ENCODE results near the gene CISD3.
A peak's percentile ranks its signal among the peaks of the same experiment; 100 is the strongest.

The CISD3 gene

DNA sequence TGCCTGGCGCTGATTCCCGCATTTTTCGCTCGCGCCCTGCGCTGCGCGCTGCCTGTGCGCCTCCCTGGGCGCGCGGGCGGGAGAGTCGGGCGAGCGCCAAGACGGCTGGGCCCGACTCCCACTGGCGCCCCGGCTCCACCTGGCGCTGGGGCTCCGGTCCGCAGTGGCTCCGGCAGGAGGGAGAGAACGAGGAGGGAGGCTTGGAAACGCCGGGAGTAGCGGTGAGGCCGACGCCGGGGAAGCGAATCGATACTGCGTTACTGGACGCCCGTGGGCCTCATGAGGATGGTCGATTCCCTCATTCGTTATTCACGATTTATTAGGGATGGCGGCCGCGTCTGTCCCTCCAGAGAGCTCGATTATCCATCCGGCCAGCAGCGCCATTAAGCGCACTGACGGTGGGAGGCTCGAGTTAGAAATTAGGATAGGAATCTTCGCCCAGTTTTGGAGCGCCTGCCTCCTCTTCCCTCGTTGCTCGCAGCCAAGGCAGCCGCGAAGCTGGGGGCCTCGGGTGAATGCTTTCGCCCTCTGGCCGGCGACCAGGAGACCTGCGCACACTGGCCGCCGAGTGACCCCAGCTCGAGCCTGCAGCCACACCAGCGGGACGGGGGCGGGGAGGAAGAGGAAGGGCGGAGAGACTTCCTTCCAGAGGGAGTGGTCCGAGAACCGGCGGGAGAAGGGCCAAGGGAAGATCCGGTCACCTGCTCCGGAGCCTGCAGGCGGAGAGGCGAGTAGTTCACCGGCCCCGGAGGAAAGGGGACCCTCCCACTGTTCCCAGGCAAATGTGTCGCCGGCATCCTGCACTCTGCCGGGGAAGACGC lies 19.3 kb downstream of the CISD3 start (continued):
- TF ChIP-seq, protein P1, sequence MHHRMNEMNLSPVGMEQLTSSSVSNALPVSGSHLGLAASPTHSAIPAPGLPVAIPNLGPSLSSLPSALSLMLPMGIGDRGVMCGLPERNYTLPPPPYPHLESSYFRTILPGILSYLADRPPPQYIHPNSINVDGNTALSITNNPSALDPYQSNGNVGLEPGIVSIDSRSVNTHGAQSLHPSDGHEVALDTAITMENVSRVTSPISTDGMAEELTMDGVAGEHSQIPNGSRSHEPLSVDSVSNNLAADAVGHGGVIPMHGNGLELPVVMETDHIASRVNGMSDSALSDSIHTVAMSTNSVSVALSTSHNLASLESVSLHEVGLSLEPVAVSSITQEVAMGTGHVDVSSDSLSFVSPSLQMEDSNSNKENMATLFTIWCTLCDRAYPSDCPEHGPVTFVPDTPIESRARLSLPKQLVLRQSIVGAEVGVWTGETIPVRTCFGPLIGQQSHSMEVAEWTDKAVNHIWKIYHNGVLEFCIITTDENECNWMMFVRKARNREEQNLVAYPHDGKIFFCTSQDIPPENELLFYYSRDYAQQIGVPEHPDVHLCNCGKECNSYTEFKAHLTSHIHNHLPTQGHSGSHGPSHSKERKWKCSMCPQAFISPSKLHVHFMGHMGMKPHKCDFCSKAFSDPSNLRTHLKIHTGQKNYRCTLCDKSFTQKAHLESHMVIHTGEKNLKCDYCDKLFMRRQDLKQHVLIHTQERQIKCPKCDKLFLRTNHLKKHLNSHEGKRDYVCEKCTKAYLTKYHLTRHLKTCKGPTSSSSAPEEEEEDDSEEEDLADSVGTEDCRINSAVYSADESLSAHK (tag by site-specific recombination; IDR thresholded peaks at IDR 0.05) = no peak
- peak; percentile 71 for TF ChIP-seq ZNF394 (tag by site-specific recombination; IDR thresholded peaks at IDR 0.05; ENCODE audit: borderline replicate concordance)
- TF ChIP-seq ZBTB8A (tag by site-specific recombination; IDR thresholded peaks at IDR 0.05) = peak; percentile 51
- TF ChIP-seq, protein P2, sequence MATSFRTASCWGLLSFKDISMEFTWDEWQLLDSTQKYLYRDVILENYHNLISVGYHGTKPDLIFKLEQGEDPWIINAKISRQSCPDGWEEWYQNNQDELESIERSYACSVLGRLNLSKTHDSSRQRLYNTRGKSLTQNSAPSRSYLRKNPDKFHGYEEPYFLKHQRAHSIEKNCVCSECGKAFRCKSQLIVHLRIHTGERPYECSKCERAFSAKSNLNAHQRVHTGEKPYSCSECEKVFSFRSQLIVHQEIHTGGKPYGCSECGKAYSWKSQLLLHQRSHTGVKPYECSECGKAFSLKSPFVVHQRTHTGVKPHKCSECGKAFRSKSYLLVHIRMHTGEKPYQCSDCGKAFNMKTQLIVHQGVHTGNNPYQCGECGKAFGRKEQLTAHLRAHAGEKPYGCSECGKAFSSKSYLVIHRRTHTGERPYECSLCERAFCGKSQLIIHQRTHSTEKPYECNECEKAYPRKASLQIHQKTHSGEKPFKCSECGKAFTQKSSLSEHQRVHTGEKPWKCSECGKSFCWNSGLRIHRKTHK (tag by site-specific recombination; IDR thresholded peaks at IDR 0.05) = no peak
- TF ChIP-seq ZNF274 (IDR thresholded peaks at IDR 0.05; ENCODE audit: low read length) = no peak
- TF ChIP-seq ZNF274 (tag by site-specific recombination; IDR thresholded peaks at IDR 0.05; ENCODE audit: borderline replicate concordance) = no peak
- peak; percentile 98 for TF ChIP-seq ZNF600 (tag by site-specific recombination; IDR thresholded peaks at IDR 0.05)
- no peak for TF ChIP-seq ZNF354C (tag by site-specific recombination; IDR thresholded peaks at IDR 0.05; ENCODE audit: borderline replicate concordance, low read depth)
- no peak for TF ChIP-seq SCRT2 (tag by site-specific recombination; IDR thresholded peaks at IDR 0.05)
- no peak; the same call in 1 of the 2 replicates for TF ChIP-seq ZNF76 (tag by site-specific recombination; IDR thresholded peaks at IDR 0.05; ENCODE audit: borderline replicate concordance, low read depth)
- TF ChIP-seq ZNF571 (tag by site-specific recombination; IDR thresholded peaks at IDR 0.05) = no peak
- peak; percentile 64; the same call in 1 of the 2 replicates for TF ChIP-seq ZFP37 (tag by site-specific recombination; IDR thresholded peaks at IDR 0.05)
- no peak for TF ChIP-seq ZNF350 (tag by site-specific recombination; IDR thresholded peaks at IDR 0.05)
- no peak for TF ChIP-seq SETDB1 (IDR thresholded peaks at IDR 0.05; ENCODE audit: insufficient read length, low read length)
- TF ChIP-seq, protein P3, sequence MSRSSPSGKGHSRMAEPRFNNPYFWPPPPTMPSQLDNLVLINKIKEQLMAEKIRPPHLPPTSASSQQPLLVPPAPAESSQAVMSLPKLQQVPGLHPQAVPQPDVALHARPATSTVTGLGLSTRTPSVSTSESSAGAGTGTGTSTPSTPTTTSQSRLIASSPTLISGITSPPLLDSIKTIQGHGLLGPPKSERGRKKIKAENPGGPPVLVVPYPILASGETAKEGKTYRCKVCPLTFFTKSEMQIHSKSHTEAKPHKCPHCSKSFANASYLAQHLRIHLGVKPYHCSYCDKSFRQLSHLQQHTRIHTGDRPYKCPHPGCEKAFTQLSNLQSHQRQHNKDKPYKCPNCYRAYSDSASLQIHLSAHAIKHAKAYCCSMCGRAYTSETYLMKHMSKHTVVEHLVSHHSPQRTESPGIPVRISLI (tag by site-specific recombination; IDR thresholded peaks at IDR 0.05) = no peak
- TF ChIP-seq REPIN1 (tag by site-specific recombination; IDR thresholded peaks at IDR 0.05; ENCODE audit: low read depth) = no peak
- no peak for TF ChIP-seq ZNF202 (tag by site-specific recombination; IDR thresholded peaks at IDR 0.05; ENCODE audit: borderline replicate concordance)
- TF ChIP-seq ZNF423 (tag by site-specific recombination; IDR thresholded peaks at IDR 0.05) = no peak
- TF ChIP-seq, protein P4, sequence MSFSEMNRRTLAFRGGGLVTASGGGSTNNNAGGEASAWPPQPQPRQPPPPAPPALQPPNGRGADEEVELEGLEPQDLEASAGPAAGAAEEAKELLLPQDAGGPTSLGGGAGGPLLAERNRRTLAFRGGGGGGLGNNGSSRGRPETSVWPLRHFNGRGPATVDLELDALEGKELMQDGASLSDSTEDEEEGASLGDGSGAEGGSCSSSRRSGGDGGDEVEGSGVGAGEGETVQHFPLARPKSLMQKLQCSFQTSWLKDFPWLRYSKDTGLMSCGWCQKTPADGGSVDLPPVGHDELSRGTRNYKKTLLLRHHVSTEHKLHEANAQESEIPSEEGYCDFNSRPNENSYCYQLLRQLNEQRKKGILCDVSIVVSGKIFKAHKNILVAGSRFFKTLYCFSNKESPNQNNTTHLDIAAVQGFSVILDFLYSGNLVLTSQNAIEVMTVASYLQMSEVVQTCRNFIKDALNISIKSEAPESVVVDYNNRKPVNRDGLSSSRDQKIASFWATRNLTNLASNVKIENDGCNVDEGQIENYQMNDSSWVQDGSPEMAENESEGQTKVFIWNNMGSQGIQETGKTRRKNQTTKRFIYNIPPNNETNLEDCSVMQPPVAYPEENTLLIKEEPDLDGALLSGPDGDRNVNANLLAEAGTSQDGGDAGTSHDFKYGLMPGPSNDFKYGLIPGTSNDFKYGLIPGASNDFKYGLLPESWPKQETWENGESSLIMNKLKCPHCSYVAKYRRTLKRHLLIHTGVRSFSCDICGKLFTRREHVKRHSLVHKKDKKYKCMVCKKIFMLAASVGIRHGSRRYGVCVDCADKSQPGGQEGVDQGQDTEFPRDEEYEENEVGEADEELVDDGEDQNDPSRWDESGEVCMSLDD (tag by site-specific recombination; IDR thresholded peaks at IDR 0.05) = no peak
- no peak for TF ChIP-seq ZNF792 (tag by site-specific recombination; IDR thresholded peaks at IDR 0.05)
- no peak for TF ChIP-seq ZNF248 (tag by site-specific recombination; IDR thresholded peaks at IDR 0.05)
- TF ChIP-seq, protein P5, sequence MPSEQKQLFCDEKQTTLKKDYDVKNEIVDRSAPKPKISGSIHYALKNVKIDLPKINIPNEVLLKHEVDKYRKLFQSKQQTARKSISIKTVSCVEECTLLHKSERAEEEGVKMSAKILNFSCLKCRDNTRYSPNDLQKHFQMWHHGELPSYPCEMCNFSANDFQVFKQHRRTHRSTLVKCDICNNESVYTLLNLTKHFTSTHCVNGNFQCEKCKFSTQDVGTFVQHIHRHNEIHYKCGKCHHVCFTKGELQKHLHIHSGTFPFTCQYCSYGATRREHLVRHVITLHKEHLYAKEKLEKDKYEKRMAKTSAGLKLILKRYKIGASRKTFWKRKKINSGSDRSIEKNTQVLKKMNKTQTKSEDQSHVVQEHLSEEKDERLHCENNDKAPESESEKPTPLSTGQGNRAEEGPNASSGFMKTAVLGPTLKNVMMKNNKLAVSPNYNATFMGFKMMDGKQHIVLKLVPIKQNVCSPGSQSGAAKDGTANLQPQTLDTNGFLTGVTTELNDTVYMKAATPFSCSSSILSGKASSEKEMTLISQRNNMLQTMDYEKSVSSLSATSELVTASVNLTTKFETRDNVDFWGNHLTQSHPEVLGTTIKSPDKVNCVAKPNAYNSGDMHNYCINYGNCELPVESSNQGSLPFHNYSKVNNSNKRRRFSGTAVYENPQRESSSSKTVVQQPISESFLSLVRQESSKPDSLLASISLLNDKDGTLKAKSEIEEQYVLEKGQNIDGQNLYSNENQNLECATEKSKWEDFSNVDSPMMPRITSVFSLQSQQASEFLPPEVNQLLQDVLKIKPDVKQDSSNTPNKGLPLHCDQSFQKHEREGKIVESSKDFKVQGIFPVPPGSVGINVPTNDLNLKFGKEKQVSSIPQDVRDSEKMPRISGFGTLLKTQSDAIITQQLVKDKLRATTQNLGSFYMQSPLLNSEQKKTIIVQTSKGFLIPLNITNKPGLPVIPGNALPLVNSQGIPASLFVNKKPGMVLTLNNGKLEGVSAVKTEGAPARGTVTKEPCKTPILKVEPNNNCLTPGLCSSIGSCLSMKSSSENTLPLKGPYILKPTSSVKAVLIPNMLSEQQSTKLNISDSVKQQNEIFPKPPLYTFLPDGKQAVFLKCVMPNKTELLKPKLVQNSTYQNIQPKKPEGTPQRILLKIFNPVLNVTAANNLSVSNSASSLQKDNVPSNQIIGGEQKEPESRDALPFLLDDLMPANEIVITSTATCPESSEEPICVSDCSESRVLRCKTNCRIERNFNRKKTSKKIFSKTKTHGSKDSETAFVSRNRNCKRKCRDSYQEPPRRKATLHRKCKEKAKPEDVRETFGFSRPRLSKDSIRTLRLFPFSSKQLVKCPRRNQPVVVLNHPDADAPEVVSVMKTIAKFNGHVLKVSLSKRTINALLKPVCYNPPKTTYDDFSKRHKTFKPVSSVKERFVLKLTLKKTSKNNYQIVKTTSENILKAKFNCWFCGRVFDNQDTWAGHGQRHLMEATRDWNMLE (tag by site-specific recombination; conservative IDR thresholded peaks at IDR 0.05; ENCODE audit: low read depth) = no peak
- peak; percentile 76 for TF ChIP-seq YY1 (tag by site-specific recombination; IDR thresholded peaks at IDR 0.05)
- no peak for TF ChIP-seq ZNF23 (tag by site-specific recombination; IDR thresholded peaks at IDR 0.05; ENCODE audit: borderline replicate concordance)
- TF ChIP-seq ZNF596 (tag by site-specific recombination; IDR thresholded peaks at IDR 0.05) = no peak

Measured in HEK293 (cell line).